Left ventricle myocardium superior (tissue), 1 donor: ENCODE data around the gene HIGD2A. TPM values are rescaled to one million over a fixed set of nuclear protein-coding genes. Genes with fewer than 3 reads are reported as not detected.
"Not testable (repeated sequence)": the region's sequence is repeated elsewhere in the genome, so short reads cannot be mapped to it uniquely, and the experiment has no call there.

Experiments
- ATAC-seq: fragments of 200-7000 bp; cut with Tn5 transposase; one replicate; pipeline ENCODE4 v1.9.1; 2020; ENCODE audit warnings: mild to moderate bottlenecking, moderate library complexity
- DNase-seq: peaks from one replicate; pipeline ENCODE4 v3.0.0-alpha.2; 2020
- intact Hi-C: fragments of 100-400 bp; cut with micrococcal nuclease; formaldehyde crosslinking; loops from one replicate; pipeline ENCODE4 v1.11.0; 2022
- total RNA-seq: library from RNA; stranded (reverse); fragmentation: NEBNext Ultra II Directional; extraction: Animal tissue kit (Norgen Biotek cat#: 25700); gene quantifications from one replicate; pipeline ENCODE4 v1.2.1, GENCODE V29; 2021
- donor health status: DM: no; HTN: yes; CAD: no; lungs with severe emphysema.

The HIGD2A gene
- total RNA-seq, 1 donor from 2014 or later: 222 TPM

DNA sequence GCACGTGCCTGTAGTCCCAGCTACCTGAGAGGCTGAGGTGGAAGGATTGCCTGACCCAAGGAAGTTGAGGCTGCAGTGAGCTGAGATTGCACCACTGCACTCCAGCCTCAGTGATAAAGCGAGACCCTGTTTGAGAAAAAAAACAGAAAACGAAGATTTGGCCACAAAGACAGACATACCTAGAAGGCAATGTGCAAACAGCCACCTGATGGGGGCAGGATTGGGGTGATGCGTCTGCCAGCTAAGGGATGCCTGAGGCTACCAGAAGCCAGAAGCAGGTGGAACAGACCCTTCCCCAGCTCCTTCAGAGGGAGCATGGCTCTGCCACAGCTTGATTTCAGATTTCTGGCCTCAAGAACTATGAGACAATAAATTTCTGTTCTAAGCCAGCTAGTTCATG lies 2.9 kb downstream of the HIGD2A start:
- ATAC-seq: no peak
- no peak for DNase-seq
- intact Hi-C loops: no loop called here

DNA sequence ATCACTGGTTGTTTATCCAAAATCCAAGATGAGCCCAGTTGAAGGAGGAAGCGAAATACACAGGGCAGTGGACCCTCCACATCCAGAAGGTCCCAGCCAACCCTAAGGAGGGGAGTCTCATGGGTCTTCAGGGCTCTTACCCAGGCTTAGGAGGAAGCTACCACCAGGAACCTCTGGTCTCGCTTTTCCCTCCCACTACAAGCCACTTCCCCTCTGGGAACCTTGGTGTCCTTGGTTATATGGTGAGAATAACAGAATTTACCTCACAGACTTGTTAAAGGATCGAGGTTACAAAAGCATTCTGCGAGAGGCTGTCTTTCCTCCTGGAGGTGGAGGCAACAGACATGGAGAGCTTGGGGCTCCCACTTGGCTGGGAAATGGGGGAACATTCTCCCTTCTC lies 3.4 kb downstream of the HIGD2A start:
- DNase-seq (no peak), ATAC-seq (no peak)
- intact Hi-C loops: no loop called here

- DNase-seq (no peak), ATAC-seq (no peak)
- intact Hi-C loops: no loop called here
Measured at GRCh38 chr5:176392526-176392925, 4.0 kb downstream of the HIGD2A start.

- no peak for DNase-seq
- intact Hi-C loops: no loop called here
- no peak for ATAC-seq
Measured at GRCh38 chr5:176394096-176394495, 5.5 kb downstream of the HIGD2A start.

DNA sequence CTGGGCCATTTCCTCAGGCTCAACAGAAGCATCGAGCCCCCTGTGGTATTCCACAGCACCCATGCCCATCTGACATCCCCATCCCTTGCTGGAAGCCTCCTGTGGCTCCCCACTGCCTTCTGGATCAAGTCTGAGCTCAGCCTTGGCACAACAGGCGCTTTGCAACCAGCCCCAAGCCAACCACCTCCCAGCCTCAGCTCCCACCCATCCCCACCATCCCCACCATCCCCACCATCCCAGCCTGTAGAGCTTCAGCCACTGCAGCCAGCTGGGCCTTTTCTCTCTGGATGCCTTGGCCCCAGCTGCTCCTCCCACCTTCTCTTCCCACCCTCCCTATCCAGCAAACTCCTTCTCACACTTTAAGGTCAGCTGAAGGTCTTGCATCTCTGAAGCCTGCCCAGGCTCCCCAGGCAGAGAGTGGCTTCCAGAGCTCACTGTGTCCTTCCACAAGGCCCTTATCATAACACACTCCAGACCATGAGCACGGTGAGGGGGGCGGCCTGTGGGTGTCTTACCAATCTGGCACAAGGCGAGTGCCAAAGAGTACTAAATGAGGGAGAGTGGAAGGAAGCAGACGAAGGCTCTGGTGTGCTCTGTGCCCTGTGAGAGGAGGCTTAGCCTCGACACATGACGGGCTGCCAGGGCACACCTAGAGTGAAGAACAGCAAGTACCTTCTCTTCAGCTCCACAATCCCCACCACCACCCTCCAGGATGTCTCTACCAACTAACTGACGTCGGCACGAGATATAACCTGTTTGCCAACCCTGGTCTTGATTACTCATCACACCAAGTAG lies 6.5 kb downstream of the HIGD2A start:
- peak; percentile 92 for ATAC-seq
- peak; percentile 84 for DNase-seq
- intact Hi-C loops: no loop called here

- intact Hi-C loops: no loop called here
- ATAC-seq (no peak), DNase-seq (no peak)
Measured at GRCh38 chr5:176396330-176396729, 7.8 kb downstream of the HIGD2A start.

DNA sequence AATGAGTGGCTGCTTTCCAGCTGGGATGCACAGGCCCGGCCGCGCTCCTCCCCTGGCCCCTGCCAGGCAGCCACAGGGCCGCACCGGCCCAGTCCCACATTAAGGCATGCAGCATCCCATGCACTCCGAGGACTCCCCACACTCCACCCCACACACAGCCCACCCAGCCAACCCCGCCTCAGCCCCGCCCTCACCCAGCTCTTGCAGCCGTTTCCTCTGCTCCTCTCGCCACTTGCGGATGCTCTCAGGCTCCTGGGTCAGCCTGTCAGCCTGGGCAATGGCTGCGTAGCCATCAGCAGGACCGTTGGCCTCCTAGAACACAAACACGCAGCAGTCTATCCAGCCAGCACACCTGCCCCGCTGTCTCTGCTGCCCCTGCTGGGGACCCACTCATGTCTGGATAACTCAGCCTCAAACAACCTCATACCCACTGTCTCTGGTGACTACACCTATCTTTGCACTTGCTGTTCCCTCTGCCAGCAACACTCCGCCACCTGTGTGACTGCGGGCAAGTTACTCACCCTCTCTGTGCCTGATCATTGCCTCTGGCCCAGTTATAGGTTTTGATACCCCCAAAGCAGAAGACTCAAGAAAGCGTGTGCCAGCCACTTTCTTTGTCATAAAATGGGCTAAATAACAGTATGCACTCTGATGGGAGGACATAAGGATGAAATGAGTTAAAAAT lies 9.3 kb downstream of the HIGD2A start:
- ATAC-seq (no peak), DNase-seq (no peak)
- intact Hi-C loops: no loop called here

- DNase-seq: peak; percentile 43
- intact Hi-C loops: no loop called here
- peak; percentile 24 for ATAC-seq
Measured at GRCh38 chr5:176400382-176401156, 12.0 kb downstream of the HIGD2A start.

- peak; percentile 42 for ATAC-seq
- no peak for DNase-seq
Measured at GRCh38 chr5:176401281-176402205, 13.0 kb downstream of the HIGD2A start.

DNA sequence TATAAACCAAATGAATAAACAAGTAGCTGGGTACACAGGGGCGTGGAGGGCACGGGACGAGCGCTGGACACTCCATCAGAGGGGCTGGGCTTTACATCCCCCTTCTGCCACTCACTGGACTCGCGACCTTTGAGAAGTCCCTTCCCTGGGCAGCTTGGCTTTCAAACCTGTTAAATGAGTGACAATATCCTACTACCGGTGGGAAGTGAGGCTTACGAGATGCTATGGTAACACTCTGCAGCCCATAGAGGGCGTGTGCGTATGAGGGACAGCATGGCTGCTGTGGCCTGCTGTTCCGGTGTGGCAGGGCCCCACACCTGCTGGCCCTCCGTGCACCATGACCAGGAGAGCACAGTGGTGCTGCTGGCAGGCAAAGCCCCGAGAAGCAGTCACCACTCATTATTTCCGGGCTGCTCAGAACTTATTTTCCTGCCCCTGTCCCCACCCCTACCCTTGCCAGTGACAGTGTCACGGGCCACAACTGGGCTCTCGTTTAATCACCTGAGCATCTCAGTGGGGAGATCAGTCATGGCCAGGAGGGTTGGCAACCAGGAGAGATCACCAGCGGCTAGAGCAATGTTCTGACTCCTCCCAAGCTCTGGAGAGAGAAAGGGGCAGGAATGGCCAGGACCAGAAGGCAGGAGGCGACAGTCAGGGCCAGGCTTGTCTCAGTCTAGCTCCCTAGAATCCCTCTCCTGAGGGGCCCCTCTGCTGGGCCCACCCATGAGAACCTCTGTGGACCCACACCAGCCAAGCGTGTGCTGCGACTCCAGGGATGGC lies 17.3 kb downstream of the HIGD2A start:
- no peak for ATAC-seq
- DNase-seq: no peak
- intact Hi-C loops: no loop called here

More at GRCh38 chr5:176401281-176402205, 13.0 kb downstream of the HIGD2A start:
- intact Hi-C loops: no loop called here

DNA sequence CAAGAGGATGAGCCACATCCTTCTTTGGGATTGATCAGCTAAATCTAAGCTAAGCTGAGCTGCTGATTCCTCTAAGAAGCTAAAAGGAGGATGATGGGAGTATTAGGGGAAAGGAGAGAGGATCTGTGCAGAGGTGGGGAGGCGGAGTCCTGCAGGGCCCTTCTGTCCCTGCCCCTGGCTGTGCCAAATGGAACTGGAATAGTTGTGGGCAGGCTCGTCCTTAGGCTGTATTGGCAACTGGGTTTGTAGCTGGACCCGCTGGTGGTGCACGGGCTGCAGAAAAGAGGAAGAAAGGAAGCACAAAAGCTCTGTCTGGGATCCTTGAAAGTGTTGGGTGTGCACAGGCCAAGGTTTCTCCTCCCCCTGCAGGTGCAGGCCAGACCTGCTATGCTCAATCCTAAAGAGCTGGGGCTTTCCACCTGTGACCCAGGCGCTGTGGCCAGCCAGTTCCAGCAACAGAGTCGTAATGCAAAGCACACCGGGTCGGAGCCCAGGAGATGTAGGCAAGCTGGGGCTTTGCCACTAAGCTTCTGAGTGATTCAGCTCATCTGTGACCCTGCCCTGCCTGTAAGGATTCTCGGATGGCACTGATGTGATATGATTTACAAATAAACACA lies 18.0 kb downstream of the HIGD2A start:
- no peak for DNase-seq
- intact Hi-C loops: no loop called here
- no peak for ATAC-seq

DNA sequence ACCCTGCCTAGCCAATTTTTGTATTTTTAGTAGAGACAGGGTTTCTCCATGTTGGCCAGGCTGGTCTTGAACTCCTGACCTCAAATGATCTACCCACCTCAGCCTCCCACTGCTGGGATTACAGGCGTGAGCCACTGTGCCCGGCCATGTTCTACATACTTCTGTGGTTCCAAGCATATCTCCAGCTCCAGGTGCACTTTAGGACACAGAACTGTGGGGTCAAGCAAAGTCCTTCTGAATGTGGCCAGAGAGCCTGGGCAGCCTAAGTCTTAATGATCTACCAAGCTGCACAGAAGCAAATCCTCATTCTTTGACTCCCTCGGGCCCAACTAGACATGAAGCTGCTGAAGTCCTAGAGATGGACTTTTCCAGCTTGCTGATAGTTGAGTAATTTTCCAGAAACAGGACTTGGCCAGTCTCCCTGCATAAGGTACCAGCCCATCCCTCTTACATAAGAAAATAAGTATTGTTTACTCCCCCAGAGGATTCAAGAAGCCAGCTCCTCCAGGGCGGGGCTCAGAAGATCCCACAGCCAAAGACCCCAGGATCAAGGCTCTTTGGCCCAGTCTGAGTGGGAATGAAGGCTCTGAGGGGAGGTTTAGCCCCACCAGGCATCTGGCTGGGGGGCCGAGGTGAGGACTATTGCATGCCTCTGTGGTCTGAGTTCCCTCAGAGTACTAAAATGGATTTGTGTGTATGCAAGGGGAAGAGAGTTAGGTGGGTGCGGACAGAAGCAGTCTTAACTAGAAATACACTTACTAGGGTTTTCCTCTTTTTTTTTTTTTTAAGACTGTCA lies 19.1 kb downstream of the HIGD2A start:
- peak; percentile 50 for DNase-seq
- ATAC-seq: peak; percentile 69
- intact Hi-C loops: no loop called here

- ATAC-seq, DNase-seq, intact Hi-C loops: not testable (repeated sequence)
Measured at GRCh38 chr5:176408252-176408573, 19.7 kb downstream of the HIGD2A start.

DNA sequence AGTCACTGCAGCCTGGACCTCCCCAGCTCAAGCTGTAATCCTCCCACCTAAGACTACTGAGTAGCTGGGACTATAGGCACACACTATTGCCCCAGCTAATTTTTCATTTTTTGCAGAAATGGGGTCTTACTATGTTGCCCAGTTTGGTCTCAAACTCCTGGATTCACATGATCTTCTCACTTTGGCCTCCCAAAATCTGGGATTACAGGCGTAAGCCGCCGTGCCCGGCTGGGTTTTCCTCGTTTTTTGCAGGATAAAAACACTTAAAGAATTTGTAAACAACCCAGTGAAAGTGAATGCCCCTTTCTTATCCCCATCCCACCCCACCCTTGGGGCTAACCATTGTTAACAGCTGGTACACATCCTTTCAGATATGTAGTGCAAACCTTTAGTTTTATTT lies 20.0 kb downstream of the HIGD2A start:
- intact Hi-C loops: no loop called here
- ATAC-seq (no peak), DNase-seq (no peak)

DNA sequence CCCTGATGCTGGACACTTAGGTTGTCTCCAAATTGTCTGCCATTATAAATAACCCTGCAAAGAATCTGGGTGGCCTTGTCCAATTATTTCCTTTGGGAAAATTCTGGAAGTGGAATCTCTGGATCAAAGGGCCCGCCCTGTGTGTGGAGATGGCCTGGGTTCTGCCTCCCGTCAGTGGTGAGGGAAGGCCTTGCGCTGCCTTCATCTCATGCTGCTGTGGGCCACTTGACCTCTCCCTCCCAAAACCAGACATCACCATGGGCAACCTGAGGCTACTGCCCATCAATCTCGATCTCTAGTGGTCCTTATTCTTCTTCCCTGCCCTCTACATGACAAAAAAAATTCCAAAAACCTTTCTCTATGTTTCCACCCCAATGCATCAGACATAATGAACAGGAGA lies 21.2 kb downstream of the HIGD2A start:
- ATAC-seq: no peak
- intact Hi-C loops: no loop called here
- no peak for DNase-seq

GRCh38 chr5:176410486-176411180 lies 22.1 kb downstream of the HIGD2A start:
- ATAC-seq: no peak
- intact Hi-C loops: no loop called here
- no peak for DNase-seq
